OCI-LY1 (cell line): ENCODE measurements around the gene PTPN14.

Source experiments
- CTCF ChIP-seq: fragments of 200-600 bp; sonication (generic), shearing (Covaris generic); IDR thresholded peaks from 2 replicates; pipeline ENCODE4 v1.5.1; 2017; ENCODE audit warnings: mild to moderate bottlenecking, antibody characterized with exemption, low read length, moderate library complexity, mixed read lengths
- EZH2 ChIP-seq: fragments of 200-600 bp; sonication (generic), shearing (Covaris generic); IDR thresholded peaks from 2 replicates; pipeline ENCODE4 v1.8.0; 2017; ENCODE audit warnings: borderline replicate concordance, mixed run types, mild to moderate bottlenecking, antibody characterized with exemption, low read length, moderate library complexity, mixed read lengths

- TF ChIP-seq CTCF (no peak), EZH2 (no peak)
Observed at GRCh38 chr1:214432245-214432644, 119.2 kb downstream of the PTPN14 start.
